ENCODE results near the gene KAZN.

DNA sequence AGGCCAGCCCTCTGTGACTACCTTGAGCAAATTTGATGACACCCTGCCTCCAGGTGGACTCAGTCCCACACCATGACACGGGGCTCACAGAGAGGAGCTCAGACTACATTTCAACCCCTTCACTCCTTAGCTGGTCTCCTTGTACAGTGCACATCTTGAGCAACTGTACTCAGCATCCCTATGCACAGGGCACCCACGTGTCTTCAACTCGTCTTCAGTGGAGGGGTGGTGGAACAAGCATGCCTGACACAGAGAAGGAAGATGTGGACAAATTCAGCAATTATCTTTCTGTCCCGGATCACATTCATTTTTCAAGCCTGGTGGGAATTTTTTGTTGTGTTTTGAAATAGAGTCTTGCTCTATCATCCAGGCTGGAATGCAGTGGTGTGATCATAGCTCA lies 213.7 kb downstream of the KAZN start:
- TF ChIP-seq, protein P1, sequence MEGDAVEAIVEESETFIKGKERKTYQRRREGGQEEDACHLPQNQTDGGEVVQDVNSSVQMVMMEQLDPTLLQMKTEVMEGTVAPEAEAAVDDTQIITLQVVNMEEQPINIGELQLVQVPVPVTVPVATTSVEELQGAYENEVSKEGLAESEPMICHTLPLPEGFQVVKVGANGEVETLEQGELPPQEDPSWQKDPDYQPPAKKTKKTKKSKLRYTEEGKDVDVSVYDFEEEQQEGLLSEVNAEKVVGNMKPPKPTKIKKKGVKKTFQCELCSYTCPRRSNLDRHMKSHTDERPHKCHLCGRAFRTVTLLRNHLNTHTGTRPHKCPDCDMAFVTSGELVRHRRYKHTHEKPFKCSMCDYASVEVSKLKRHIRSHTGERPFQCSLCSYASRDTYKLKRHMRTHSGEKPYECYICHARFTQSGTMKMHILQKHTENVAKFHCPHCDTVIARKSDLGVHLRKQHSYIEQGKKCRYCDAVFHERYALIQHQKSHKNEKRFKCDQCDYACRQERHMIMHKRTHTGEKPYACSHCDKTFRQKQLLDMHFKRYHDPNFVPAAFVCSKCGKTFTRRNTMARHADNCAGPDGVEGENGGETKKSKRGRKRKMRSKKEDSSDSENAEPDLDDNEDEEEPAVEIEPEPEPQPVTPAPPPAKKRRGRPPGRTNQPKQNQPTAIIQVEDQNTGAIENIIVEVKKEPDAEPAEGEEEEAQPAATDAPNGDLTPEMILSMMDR (IDR thresholded peaks at IDR 0.05; ENCODE audit: low read length): no peak
- TF ChIP-seq EZH2 (IDR thresholded peaks at IDR 0.05; ENCODE audit: borderline replicate concordance, low read length): no peak
